Endothelial cell of umbilical vein (primary cell): ENCODE results near the gene SUMF1.

Experiments used
- EZH2 ChIP-seq: IDR thresholded peaks from 2 replicates; pipeline ENCODE4 v1.6.1; 2012; ENCODE audit warnings: borderline replicate concordance, low read depth, mild to moderate bottlenecking, moderate library complexity, low read length, inconsistent platforms; ENCODE audit not compliant: severe bottlenecking
- MYC ChIP-seq: IDR thresholded peaks from one replicate; pipeline ENCODE4 v1.6.1; 2011; ENCODE audit warnings: mild to moderate bottlenecking, low read depth, low read length
- POLR2A ChIP-seq: IDR thresholded peaks from 2 replicates; pipeline ENCODE4 v1.6.1; 2012; ENCODE audit warnings: low read depth, mild to moderate bottlenecking, control low read depth, low read length
- POLR2AphosphoS5 ChIP-seq: IDR thresholded peaks from 2 replicates; pipeline ENCODE4 v1.6.1; 2012; ENCODE audit warnings: low read depth, mild to moderate bottlenecking, control low read depth, low read length, moderate library complexity; ENCODE audit not compliant: insufficient read depth
- TF ChIP-seq, protein P1 (sequence below), 2 donors: IDR thresholded peaks; 1 replicate in 1 of 2; 2 replicates in 1 of 2; pipeline ENCODE4 v1.5.1; 2011; ENCODE audit warnings: low read length in 2 of 2, mild to moderate bottlenecking in 2 of 2, moderate library complexity in 2 of 2, control low read depth in 1 of 2, inconsistent platforms in 1 of 2, low read depth in 1 of 2; ENCODE audit not compliant: insufficient read depth in 1 of 2; ENCODE audit errors: extremely low read depth in 1 of 2
- TF ChIP-seq, protein P2 (sequence below): IDR thresholded peaks from 2 replicates; pipeline ENCODE4 v1.6.1; 2011; ENCODE audit not compliant: insufficient read depth, insufficient read length

DNA sequence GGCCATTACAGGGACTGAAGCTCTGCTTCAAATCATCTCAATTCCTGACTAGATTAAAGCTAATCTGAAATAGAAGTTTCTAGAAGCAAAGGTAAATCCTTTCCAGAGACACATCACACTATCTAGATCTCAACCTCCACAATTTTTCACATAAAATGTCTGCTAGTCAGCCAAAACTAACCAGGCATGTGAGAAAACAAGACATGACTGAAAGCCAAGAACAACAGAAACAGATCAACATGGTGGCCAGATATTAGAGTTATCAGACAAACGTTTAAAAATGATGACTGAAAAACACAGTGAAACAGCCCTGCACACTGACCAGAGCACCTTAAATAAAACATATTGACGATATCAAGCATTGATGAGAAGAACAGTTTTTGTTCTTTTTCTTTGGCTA is 59.1 kb downstream of the SUMF1 start:
- TF ChIP-seq, protein P1, sequence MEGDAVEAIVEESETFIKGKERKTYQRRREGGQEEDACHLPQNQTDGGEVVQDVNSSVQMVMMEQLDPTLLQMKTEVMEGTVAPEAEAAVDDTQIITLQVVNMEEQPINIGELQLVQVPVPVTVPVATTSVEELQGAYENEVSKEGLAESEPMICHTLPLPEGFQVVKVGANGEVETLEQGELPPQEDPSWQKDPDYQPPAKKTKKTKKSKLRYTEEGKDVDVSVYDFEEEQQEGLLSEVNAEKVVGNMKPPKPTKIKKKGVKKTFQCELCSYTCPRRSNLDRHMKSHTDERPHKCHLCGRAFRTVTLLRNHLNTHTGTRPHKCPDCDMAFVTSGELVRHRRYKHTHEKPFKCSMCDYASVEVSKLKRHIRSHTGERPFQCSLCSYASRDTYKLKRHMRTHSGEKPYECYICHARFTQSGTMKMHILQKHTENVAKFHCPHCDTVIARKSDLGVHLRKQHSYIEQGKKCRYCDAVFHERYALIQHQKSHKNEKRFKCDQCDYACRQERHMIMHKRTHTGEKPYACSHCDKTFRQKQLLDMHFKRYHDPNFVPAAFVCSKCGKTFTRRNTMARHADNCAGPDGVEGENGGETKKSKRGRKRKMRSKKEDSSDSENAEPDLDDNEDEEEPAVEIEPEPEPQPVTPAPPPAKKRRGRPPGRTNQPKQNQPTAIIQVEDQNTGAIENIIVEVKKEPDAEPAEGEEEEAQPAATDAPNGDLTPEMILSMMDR (IDR thresholded peaks at IDR 0.05; ENCODE audit: extremely low read depth in 1 of 2, insufficient read depth in 1 of 2, low read depth in 1 of 2, low read length in 2 of 2), result no peak
- TF ChIP-seq EZH2 (no peak), POLR2A (no peak), POLR2AphosphoS5 (no peak), MYC (no peak)
- TF ChIP-seq, protein P2, sequence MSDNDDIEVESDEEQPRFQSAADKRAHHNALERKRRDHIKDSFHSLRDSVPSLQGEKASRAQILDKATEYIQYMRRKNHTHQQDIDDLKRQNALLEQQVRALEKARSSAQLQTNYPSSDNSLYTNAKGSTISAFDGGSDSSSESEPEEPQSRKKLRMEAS, result no peak
